ENCODE data around the gene PTDSS2. TPM values are rescaled to one million over a fixed set of nuclear protein-coding genes. Genes with fewer than 3 reads are reported as not detected.

The PTDSS2 gene
- total RNA-seq, 1 donor from 2014 or later = 28.6 TPM

DNA sequence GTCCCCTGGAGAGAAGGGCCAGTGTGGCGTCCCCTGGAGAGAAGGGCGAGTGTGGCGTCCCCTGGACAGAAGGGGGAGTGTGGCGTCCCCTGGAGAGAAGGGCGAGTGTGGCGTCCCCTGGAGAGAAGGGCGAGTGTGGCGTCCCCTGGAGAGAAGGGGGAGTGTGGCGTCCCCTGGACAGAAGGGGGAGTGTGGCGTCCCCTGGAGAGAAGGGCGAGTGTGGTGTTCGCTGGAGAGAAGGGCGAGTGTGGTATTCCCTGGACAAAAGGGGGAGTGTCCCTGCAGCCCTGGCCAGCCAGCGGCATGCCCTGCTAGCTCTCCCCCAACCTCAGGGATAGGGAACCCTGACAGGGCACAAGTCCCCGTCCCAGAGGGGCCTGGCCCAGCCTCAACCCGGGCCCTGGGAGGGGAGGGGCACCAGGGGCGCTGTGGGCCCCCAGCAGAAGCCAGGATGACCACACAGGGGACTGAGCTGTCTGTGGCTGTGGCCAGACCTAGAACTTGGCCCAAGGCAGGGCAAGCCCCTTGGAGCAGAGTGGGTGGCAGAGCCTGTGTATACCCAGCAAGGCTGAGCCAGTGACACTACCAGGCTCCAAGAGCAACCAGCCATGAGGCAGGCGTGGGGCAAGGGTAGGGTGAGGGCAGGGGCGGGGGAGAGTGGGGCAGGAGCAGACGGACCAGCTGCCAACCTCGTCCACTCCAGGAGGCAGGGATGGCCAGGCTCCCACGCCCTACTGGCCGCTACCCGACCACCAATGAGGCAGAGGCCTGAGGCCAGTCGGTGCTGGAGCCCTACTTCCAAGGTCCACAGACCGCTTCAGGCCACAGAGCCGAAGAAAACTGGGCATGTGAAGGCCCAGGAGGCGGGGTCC is 81.1 kb downstream of the PTDSS2 start:
- DNase-seq (ENCODE audit: low spot score) = no peak

- DNase-seq (ENCODE audit: low spot score) = no peak
Measured at GRCh38 chr11:531919-532526, 81.9 kb downstream of the PTDSS2 start.

GRCh38 chr11:532527-532985 is 82.5 kb downstream of the PTDSS2 start:
- no peak for DNase-seq (ENCODE audit: low spot score)

DNA sequence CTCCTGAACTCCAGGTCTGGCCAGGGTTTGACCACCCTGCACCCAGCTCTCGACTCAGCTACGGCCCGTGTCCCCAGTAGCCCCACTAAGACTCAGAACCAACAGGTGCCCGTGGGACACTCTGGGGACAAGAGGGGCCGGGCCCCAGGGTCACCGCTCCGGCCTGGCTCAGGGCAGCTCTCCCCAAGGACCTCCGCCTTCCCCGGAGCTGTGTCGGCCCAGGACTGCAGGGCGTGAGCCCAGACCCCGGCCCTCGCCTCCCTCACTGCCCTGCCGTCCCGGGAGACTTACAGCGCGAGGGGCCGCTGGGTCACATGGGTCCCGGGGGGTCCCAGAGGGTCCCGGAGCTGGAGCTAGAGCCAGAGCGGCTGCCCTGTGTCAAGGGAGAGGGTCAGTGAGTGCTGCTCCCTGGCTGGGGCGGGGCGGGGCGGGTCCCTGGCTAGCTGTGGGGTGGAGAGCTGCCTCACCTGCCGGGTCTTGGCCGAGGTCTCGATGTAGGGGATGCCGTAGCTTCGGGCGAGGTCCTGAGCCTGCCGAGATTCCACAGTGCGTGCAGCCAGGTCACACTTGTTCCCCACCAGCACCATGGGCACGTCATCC is 83.0 kb downstream of the PTDSS2 start:
- DNase-seq (ENCODE audit: low spot score) = peak; percentile 44

GRCh38 chr11:533586-534395 is 83.7 kb downstream of the PTDSS2 start:
- peak; percentile 47 for DNase-seq (ENCODE audit: low spot score)

DNA sequence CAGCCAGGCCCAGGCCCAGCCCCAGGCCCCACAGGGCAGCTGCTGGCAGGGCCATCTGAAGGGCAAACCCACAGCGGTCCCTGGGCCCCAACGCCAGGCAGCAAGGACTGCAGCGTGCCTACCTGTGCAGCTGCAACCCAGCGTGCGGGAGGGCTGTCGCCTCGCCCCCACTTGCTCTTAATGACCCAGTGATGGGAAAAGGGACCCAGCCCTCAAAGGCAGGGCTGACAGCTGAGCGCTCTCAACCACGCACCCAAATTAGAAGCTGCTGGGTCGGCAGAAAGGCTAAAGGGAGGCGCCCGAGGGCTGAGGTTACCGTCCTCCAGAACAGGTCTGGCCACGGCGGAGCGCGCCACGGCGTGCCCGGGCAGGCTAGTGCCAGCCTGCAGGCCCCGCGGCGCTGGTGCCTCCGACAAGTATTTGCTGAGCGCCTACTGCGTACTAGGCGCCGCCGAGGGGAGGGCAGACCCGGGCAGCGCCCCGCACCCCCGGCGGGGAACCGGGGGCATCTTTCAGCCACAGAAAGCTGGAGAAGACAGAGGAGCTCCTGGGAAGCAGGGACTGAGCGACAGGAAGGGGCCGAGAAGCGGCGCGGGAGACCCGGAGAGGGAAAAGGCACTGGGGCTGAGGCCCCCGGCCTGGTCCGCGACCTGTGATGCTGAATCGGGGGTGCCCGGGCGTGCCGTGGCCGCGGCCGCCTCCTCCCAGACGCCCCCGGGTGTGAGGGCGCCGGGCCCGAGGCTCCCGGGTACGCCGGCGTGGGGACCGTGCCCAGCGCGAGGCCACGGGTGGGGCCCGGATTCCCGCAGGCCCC is 84.5 kb downstream of the PTDSS2 start:
- DNase-seq (ENCODE audit: low spot score) = peak; percentile 85

GRCh38 chr11:535210-535518 is 85.1 kb downstream of the PTDSS2 start:
- no peak for DNase-seq (ENCODE audit: low spot score)

DNA sequence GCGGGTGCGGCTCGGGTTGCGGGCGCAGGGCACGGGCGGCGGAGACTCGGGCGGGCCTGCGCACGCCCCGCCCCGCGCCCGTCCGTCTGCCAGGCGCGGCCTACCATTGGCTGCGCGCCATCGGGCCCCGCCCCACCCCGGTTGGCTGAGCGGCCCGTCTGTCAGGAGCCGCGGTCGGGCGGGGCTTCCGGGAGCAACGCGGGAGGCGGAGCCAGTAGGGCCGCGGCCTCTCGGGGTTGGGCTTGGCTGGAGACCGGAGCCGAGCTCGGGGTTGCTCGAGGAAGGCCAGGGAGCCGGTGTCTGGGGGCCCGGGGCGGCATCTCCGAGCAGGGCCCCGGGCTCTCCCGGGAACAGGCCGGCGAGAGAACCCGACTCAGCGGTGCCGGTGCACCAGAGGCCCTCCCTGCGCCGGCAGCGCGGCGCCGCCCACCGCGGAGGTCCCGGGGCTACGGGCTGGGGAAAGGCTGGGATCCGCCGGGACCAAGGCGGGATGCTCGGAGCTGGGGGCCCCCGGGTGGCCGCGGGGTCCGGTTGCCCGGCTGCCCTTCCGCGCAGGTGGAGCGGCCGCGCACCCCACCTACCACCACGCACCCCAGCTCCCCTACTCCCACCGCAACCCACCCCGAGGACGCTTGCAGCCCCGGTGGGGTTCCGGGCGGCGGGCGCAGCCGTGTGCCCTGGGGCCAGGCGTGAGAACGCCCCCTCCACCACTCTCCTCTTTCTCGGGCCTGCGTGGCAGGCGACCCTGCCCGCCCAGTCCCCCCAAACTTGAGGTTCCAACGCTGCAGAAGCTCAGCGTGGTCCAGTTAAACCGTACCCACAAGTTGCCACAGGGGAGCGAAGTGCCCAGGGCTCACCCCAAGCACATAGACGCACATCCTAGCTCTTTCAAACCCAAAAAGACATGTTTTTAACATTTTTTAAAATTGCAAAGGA is 85.7 kb downstream of the PTDSS2 start, which contains the start of gene HRAS:
HRAS (minus strand) TSS at position 58 of the 936 bp plus-strand sequence.
- peak; percentile 95 for DNase-seq (ENCODE audit: low spot score)

GRCh38 chr11:536841-537621 is 87.0 kb downstream of the PTDSS2 start, which contains the start of gene LRRC56:
LRRC56 (plus strand) TSS chr11:537527; CDS start chr11:540685, 3,158 bp downstream.
- peak; percentile 88 for DNase-seq (ENCODE audit: low spot score)

DNA sequence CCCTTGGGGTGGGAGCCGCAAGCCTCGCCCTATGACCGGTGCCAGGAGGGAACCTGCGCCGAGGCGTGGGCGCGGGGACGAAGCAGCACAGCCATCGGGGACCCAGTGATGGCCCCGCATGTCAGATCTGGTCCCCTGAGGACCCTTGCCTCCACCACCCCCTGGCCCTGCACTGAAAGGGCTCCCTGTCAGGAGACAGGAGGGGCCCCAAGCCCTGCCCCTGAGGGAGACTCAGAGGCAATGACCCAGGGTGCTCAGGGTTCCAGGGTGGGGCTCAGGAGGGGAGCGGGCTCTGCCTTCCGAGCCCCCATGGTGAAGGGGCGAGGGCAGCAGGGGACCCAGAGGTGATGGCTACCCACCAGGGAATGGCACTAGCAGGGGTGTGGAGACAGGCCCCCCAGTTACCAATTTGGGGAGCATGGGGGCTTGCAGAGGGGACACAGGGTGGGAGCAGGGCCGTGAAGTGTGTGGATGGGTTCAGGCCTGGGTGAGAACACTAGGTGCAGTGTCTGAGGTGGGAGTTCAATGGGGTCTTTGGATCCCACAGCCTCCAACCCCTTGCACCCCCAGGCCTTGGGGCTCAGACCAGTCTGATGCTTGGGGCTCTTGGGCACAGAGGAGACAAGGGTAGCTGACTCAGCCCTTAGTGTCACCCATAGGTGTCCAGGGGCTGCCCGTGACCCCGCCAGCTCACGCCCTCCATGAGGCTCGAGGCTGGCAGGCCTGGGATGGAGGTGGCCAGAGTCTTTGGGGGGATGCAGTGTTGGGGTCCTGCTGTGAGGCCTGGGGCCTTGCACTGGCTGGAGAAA is 87.7 kb downstream of the PTDSS2 start:
- peak; percentile 44 for DNase-seq (ENCODE audit: low spot score)

DNA sequence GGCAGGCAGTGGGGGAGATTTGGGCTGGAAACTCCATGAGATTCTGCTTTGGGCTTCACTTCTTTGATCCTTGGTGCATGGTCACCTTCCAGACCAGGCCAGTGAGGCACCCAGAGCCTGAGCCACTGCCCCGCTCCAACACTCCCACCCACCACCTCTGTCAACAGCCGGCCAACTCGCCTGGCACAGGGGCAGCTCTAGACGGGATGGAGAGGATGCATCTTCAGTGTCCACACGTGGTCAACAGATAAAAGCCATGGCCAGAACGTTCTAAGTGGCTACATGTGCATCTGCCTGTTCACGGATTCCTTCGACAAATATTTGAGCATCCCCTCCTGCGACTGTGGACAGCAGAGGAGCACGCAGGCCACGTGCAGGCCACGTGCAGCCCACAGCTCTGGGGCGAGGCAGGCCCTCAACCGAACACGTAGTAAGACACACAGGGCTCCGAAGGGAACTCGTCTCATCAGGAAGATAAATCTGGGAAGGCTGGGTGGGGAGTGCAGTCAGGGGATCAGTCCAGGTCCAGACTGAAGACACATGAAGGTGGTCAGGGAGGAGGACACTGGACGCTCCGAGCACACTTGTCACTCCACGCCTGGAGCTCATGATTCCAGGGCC is 88.5 kb downstream of the PTDSS2 start:
- DNase-seq (ENCODE audit: low spot score) = peak; percentile 42

DNA sequence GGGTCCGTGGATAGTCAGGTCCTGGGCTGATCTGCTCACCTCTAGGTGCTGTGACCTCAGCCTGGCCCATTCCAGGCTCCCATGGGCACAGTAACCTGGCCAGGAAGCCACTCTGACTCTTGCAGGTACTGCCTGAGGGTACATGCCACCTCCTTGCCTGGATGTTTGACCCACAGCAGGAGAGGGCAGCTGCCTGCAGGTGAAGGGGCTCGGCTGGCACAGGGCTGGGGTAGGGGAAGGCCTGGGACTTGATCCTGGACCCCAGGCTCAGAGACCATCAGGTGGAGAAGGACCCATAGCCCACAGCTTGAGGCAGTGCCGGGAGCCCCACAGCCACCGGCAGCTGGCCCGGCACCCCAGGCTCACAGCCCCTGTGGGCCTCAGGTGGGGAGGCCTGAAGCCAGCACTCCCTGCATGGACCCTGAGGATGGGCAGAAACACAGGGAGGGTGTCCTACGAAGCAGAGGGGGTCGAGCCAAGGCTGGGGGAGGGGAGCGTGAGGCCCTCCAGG is 89.9 kb downstream of the PTDSS2 start:
- peak; percentile 41 for DNase-seq (ENCODE audit: low spot score)

Other genes with a start within 250 kb of the PTDSS2 start
- 59.9 TPM for gene BET1L, start 242.9 kb upstream of the PTDSS2 start, total RNA-seq
- 108 TPM for gene RIC8A, start 242.6 kb upstream of the PTDSS2 start, total RNA-seq
- gene SIRT3, start 213.9 kb upstream of the PTDSS2 start, total RNA-seq = 13.9 TPM
- 87.5 TPM for gene PSMD13, start 213.3 kb upstream of the PTDSS2 start, total RNA-seq
- 0.36 TPM for gene NLRP6, start 171.9 kb upstream of the PTDSS2 start, total RNA-seq
- gene PGGHG, start 161.2 kb upstream of the PTDSS2 start, total RNA-seq = 45.0 TPM
- gene IFITM5, start 150.8 kb upstream of the PTDSS2 start, total RNA-seq = not detected
- gene IFITM2, start 142.5 kb upstream of the PTDSS2 start, total RNA-seq = 408 TPM
- gene IFITM1, start 136.2 kb upstream of the PTDSS2 start, total RNA-seq = 150 TPM
- 536 TPM for gene IFITM3, start 129.4 kb upstream of the PTDSS2 start, total RNA-seq
- gene B4GALNT4, start 80.8 kb upstream of the PTDSS2 start, total RNA-seq = 3.3 TPM
- 78.5 TPM for gene PKP3, start 56.1 kb upstream of the PTDSS2 start, total RNA-seq
- 73.9 TPM for gene SIGIRR, start 35.3 kb upstream of the PTDSS2 start, total RNA-seq
- 17.9 TPM for gene ANO9, start 8.3 kb upstream of the PTDSS2 start, total RNA-seq
- 182 TPM for gene RNH1, start 57.0 kb downstream of the PTDSS2 start, total RNA-seq
- gene HRAS, start 85.3 kb downstream of the PTDSS2 start, total RNA-seq = 85.3 TPM
- 3.4 TPM for gene LRRC56, start 87.2 kb downstream of the PTDSS2 start, total RNA-seq
- gene LMNTD2, start 110.5 kb downstream of the PTDSS2 start, total RNA-seq = 8.8 TPM
- gene RASSF7, start 110.7 kb downstream of the PTDSS2 start, total RNA-seq = 54.9 TPM
- 43.6 TPM for gene PHRF1, start 126.2 kb downstream of the PTDSS2 start, total RNA-seq
- gene IRF7, start 165.7 kb downstream of the PTDSS2 start, total RNA-seq = 14.9 TPM
- not detected for gene CDHR5, start 174.7 kb downstream of the PTDSS2 start, total RNA-seq
- gene SCT, start 176.9 kb downstream of the PTDSS2 start, total RNA-seq = not detected
- 2.6 TPM for gene DRD4, start 187.0 kb downstream of the PTDSS2 start, total RNA-seq
- 36.9 TPM for gene DEAF1, start 244.9 kb downstream of the PTDSS2 start, total RNA-seq
- 32.5 TPM for gene TMEM80, start 245.5 kb downstream of the PTDSS2 start, total RNA-seq

Measured in ureter (tissue), 1 donor.